NOMO-1 (cell line): ENCODE measurements around the gene CACHD1.
A peak's percentile ranks its signal among the peaks of the same experiment; 100 is the strongest.

Experiments
- DNase-seq, 2 experiments: peaks; one replicate each; lab custom pipeline; 2025; ENCODE audit not compliant: unreplicated experiment in 2 of 2; lab: John Stamatoyannopoulos, UW

The CACHD1 gene

GRCh38 chr1:64632936-64633335 lies 163.0 kb downstream of the CACHD1 start:
- no peak for DNase-seq

GRCh38 chr1:64645735-64646134 lies 175.8 kb downstream of the CACHD1 start:
- no peak for DNase-seq

- no peak for DNase-seq
Measured at GRCh38 chr1:64650411-64650810, 180.5 kb downstream of the CACHD1 start.

GRCh38 chr1:64651841-64652240 lies 181.9 kb downstream of the CACHD1 start:
- no peak for DNase-seq

GRCh38 chr1:64653466-64653865 lies 183.5 kb downstream of the CACHD1 start:
- DNase-seq: no peak

- DNase-seq: no peak
Measured at GRCh38 chr1:64654519-64655341, 184.8 kb downstream of the CACHD1 start.

GRCh38 chr1:64655861-64656260 lies 185.9 kb downstream of the CACHD1 start:
- no peak for DNase-seq

GRCh38 chr1:64659478-64660138 lies 189.7 kb downstream of the CACHD1 start:
- no peak for DNase-seq

GRCh38 chr1:64663668-64664067 lies 193.7 kb downstream of the CACHD1 start:
- DNase-seq: no peak

- DNase-seq: no peak
Measured at GRCh38 chr1:64664299-64664698, 194.4 kb downstream of the CACHD1 start.

GRCh38 chr1:64669098-64669675 lies 199.3 kb downstream of the CACHD1 start:
- DNase-seq: no peak

GRCh38 chr1:64675718-64676345 lies 205.9 kb downstream of the CACHD1 start:
- DNase-seq: peak in 1 of 2 experiments; percentile 3

GRCh38 chr1:64676386-64676785 lies 206.5 kb downstream of the CACHD1 start:
- DNase-seq: no peak

- DNase-seq: no peak
Measured at GRCh38 chr1:64677532-64677931, 207.6 kb downstream of the CACHD1 start.

GRCh38 chr1:64678366-64678765 lies 208.4 kb downstream of the CACHD1 start:
- no peak for DNase-seq

GRCh38 chr1:64679177-64679576 lies 209.2 kb downstream of the CACHD1 start:
- no peak for DNase-seq

GRCh38 chr1:64680599-64680998 lies 210.7 kb downstream of the CACHD1 start:
- no peak for DNase-seq

GRCh38 chr1:64681043-64681442 lies 211.1 kb downstream of the CACHD1 start:
- DNase-seq: no peak

GRCh38 chr1:64683419-64683818 lies 213.5 kb downstream of the CACHD1 start:
- DNase-seq: no peak

GRCh38 chr1:64685217-64685616 lies 215.3 kb downstream of the CACHD1 start:
- peak; percentile 46 to 68 for DNase-seq

GRCh38 chr1:64685765-64686341 lies 215.9 kb downstream of the CACHD1 start:
- DNase-seq: no peak
